A204.1 (cell line): ENCODE measurements around the gene ZNF507.
"Not testable (repeated sequence)": the region's sequence is repeated elsewhere in the genome, so short reads cannot be mapped to it uniquely, and the experiment has no call there.

Experiments used
- FAIRE-seq: peaks from 2 replicates; lab custom pipeline; 2012; peaks lifted over from hg19 to GRCh38; lab: Jason Lieb, UNC

ZNF507 gene

GRCh38 chr19:32368787-32369186, 23.4 kb downstream of the ZNF507 start:
- no peak for FAIRE-seq

GRCh38 chr19:32372726-32373517, 27.5 kb downstream of the ZNF507 start:
- FAIRE-seq: peak; percentile 6

GRCh38 chr19:32373585-32374295, 28.3 kb downstream of the ZNF507 start:
- no peak for FAIRE-seq

- not testable (repeated sequence) for FAIRE-seq
Observed at GRCh38 chr19:32374362-32374761, 29.0 kb downstream of the ZNF507 start.

GRCh38 chr19:32377088-32377487, 31.7 kb downstream of the ZNF507 start:
- FAIRE-seq: not testable (repeated sequence)

GRCh38 chr19:32380269-32380668, 34.9 kb downstream of the ZNF507 start:
- no peak for FAIRE-seq

GRCh38 chr19:32387701-32388392, 42.4 kb downstream of the ZNF507 start:
- no peak for FAIRE-seq

GRCh38 chr19:32388393-32388855, 43.0 kb downstream of the ZNF507 start:
- no peak for FAIRE-seq

- no peak for FAIRE-seq
Observed at GRCh38 chr19:32392901-32393300, 47.5 kb downstream of the ZNF507 start.

- no peak for FAIRE-seq
Observed at GRCh38 chr19:32396046-32396652, 50.7 kb downstream of the ZNF507 start.

- no peak for FAIRE-seq
Observed at GRCh38 chr19:32397671-32398101, 52.3 kb downstream of the ZNF507 start.

- FAIRE-seq: no peak
Observed at GRCh38 chr19:32401992-32402391, 56.6 kb downstream of the ZNF507 start.

GRCh38 chr19:32403291-32403995, 58.0 kb downstream of the ZNF507 start:
- FAIRE-seq: no peak

GRCh38 chr19:32404213-32404932, 59.0 kb downstream of the ZNF507 start:
- FAIRE-seq: no peak

GRCh38 chr19:32404933-32405430, 59.6 kb downstream of the ZNF507 start:
- FAIRE-seq: no peak

- FAIRE-seq: no peak
Observed at GRCh38 chr19:32405431-32406160, 60.2 kb downstream of the ZNF507 start, which contains the start of gene DPY19L3. DPY19L3 (plus strand) TSS chr19:32405770; CDS start chr19:32408254, 2,484 bp downstream.

GRCh38 chr19:32406161-32407003, 61.0 kb downstream of the ZNF507 start:
- no peak for FAIRE-seq

- FAIRE-seq: no peak
Observed at GRCh38 chr19:32407004-32407992, 61.9 kb downstream of the ZNF507 start.
